Measurements from ENCODE around the gene EEF1AKMT3.
"Not testable (repeated sequence)": the region's sequence is repeated elsewhere in the genome, so short reads cannot be mapped to it uniquely, and the experiment has no call there.

The EEF1AKMT3 gene

DNA sequence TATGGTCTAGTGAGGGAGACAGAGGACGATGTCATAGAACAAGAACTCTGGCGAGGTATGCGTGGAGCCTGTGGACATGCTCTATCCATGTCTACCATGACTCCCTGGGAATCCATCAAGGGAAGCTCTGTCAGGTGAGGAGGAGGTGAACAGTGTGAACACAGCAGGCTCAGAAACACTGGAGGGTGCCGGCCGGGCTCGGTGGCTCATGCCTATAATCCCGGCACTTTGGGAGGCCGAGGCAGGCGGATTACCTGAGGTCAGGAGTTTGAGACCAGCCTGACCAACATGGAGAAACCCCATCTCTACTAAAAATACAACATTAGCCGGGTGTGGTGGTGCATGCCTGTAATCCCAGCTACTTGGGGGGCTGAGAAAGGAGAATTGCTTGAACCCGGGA is 2.2 kb downstream of the EEF1AKMT3 start:
- H3K4me1 ChIP-seq (ENCODE audit: control insufficient read depth, insufficient read depth, low read length); H3K9me3 ChIP-seq (replicated peaks; ENCODE audit: low read length); H3K9ac ChIP-seq (ENCODE audit: low read depth, low read length); H3K4me3 ChIP-seq (ENCODE audit: low read length); H3K27me3 ChIP-seq (ENCODE audit: control insufficient read depth, insufficient read depth, low read length); H3K4me2 ChIP-seq (ENCODE audit: low read length): not testable (repeated sequence)
- peaks cover 10% of the 10 kb centered on the region for H3K36me3 ChIP-seq (ENCODE audit: insufficient read depth, low read length)

DNA sequence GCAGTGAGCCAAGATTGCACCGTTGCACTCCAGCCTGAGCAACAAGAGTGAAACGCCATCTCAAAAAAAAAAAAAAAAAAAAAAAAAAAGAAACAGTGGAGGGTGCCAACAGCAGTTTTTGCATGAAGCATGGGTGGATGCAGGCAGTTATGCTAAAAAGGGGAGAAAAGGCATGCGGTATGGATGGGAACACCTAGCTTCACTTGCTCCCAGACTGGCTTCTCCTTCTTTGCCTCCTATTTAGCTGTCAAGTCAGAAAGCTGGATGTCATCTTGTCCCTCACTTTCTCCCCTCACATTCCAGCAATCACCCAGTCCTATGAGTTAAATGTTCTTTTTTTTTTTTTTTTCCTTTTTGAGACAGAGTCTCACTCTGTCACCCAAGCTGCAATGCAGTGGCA is 2.6 kb downstream of the EEF1AKMT3 start:
- Histone ChIP-seq H3K36me3 (ENCODE audit: insufficient read depth, low read length) (peaks cover 9% of the 10 kb centered on the region), H3K9me3 (replicated peaks; ENCODE audit: low read length) (no peaks in the 10 kb centered on the region), H3K4me3 (ENCODE audit: low read length) (no peak overlapping the region), H3K9ac (ENCODE audit: low read depth, low read length) (no peak overlapping the region), H3K4me2 (ENCODE audit: low read length) (no peak overlapping the region), H3K4me1 (ENCODE audit: control insufficient read depth, insufficient read depth, low read length) (peaks cover 8% of the 10 kb centered on the region), H3K27me3 (ENCODE audit: control insufficient read depth, insufficient read depth, low read length) (no peaks in the 10 kb centered on the region)

DNA sequence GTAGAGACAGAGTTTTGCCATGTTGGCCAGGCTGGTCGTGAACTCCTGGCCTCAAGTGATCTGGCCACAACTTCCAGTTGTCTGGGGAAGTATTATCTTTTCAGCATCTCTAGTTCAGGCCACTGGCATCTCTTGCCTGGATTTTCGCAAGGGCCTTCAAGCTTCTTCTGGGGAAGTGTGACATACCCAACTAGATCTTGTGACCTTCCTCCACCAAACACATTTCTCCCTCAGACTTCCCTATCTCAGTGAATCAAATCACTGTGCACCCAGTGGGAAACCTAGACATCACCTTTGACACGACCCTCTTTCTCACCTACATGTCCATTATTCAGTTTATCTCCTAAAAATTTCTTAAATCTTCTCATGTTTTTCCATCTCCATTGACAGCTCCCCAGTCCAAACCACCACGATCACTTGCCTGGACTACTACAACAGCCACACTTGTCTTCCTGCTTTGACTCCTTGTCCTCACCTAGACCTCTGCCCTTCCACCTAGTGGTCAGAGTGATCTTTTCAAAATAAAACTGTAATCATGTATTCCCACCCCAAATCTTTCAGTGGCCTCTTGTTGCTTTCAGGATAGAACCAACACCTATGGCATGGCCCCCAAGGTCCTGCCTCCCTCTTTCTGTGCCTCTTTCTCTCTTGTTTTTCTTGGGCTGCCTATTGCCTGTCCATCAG is 3.3 kb downstream of the EEF1AKMT3 start:
- Histone ChIP-seq H3K9me3 (replicated peaks; ENCODE audit: low read length) (no peaks in the 10 kb centered on the region), H3K36me3 (ENCODE audit: insufficient read depth, low read length) (peaks cover 13% of the 10 kb centered on the region), H3K4me2 (ENCODE audit: low read length) (no peak overlapping the region), H3K9ac (ENCODE audit: low read depth, low read length) (no peak overlapping the region), H3K4me3 (ENCODE audit: low read length) (no peak overlapping the region), H3K4me1 (ENCODE audit: control insufficient read depth, insufficient read depth, low read length) (peaks cover 8% of the 10 kb centered on the region), H3K27me3 (ENCODE audit: control insufficient read depth, insufficient read depth, low read length) (no peaks in the 10 kb centered on the region)

DNA sequence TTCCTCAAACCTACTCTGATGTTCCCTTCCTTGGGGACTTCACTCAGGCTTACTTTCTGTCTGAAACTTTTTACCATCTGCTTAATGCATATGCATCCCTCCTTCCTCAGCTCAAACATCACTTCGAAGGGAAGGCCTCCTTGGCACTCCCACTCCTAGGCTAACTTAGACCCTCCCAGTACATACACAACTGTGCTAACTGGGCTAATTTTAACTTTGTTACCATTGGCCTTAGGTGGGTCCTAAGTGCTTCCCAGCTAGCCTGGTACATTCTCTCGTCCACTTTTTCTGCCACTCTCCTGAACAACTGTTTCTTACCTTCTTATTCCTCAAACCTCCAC is 3.8 kb downstream of the EEF1AKMT3 start:
- no peaks in the 10 kb centered on the region for H3K27me3 ChIP-seq (ENCODE audit: control insufficient read depth, insufficient read depth, low read length)
- peaks cover 10% of the 10 kb centered on the region for H3K36me3 ChIP-seq (ENCODE audit: insufficient read depth, low read length)
- no peak overlapping the region for H3K4me2 ChIP-seq (ENCODE audit: low read length)

DNA sequence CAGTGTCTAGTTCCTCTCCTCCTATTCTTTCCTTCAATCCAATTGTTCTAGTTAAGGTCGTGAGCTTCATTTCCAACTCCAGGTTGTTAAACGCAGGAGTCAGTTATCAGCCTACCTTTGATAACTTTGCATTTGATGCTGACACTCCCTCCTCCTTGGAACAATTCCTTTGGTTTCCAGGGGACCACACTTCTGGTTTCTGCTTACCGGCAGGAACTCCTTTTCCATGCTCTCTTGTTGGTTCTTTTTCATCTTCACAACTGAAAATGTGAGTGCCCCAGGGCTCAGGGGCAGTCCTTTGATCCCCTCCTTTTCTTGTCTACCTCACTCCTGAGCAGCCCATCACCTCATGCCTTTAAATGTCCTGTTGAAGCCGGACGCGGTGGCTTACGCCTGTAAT is 5.0 kb downstream of the EEF1AKMT3 start:
- Histone ChIP-seq H3K36me3 (ENCODE audit: insufficient read depth, low read length) (peaks cover 10% of the 10 kb centered on the region), H3K4me1 (ENCODE audit: control insufficient read depth, insufficient read depth, low read length) (no peaks in the 10 kb centered on the region), H3K9me3 (replicated peaks; ENCODE audit: low read length) (no peaks in the 10 kb centered on the region)

More for the DNA sequence above, 3.8 kb downstream of the EEF1AKMT3 start:
- Histone ChIP-seq H3K9ac (ENCODE audit: low read depth, low read length) (no peak overlapping the region), H3K9me3 (replicated peaks; ENCODE audit: low read length) (no peaks in the 10 kb centered on the region), H3K4me3 (ENCODE audit: low read length) (no peak overlapping the region), H3K4me1 (ENCODE audit: control insufficient read depth, insufficient read depth, low read length) (peaks cover 3% of the 10 kb centered on the region)

DNA sequence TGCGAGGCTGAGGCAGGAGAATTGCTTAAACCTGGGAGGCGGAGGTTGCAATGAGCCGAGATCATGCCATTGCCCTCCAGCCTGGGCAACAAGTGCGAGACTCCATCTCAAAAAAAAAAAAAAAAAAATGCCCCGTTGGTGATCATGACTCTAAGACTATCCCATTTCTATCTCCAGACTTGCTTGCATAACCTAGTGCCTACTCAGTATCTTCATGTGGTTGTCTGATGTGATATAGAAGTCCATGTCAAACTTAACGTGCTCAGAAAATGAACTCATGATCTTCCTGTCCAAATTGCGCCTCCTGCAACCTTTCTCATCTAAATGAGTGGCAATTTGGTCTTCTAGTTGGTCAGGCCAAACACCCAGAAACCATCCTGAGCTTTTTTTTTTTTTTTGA is 5.5 kb downstream of the EEF1AKMT3 start:
- H3K36me3 ChIP-seq (ENCODE audit: insufficient read depth, low read length), result peaks cover 10% of the 10 kb centered on the region
- no peak overlapping the region for H3K4me2 ChIP-seq (ENCODE audit: low read length)
- H3K4me3 ChIP-seq (ENCODE audit: low read length), result no peak overlapping the region

More for the DNA sequence above, 5.0 kb downstream of the EEF1AKMT3 start:
- no peak overlapping the region for H3K4me3 ChIP-seq (ENCODE audit: low read length)
- H3K27me3 ChIP-seq (ENCODE audit: control insufficient read depth, insufficient read depth, low read length), result no peaks in the 10 kb centered on the region
- H3K9ac ChIP-seq (ENCODE audit: low read depth, low read length), result no peak overlapping the region
- no peak overlapping the region for H3K4me2 ChIP-seq (ENCODE audit: low read length)

DNA sequence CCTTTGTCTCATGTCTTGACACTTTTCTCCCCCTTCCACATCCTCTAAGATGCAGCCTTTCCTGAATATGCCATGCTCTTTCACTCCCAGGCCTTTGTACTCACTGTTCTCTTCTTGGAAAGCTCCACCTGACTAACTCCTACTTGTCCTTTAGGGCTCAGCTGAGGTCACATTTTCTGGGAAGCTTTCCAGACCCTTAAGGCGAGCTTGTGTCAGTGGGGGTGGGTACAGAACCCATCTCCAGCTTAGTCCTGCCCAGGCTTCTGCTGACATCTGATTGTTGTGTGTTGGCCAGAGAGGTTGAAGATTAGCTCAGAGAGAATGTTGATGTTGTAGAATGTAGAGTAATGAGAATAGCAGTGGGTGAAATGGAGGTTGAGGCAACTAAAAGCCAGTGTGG is 7.3 kb downstream of the EEF1AKMT3 start:
- Histone ChIP-seq H3K9me3 (replicated peaks; ENCODE audit: low read length) (no peaks in the 10 kb centered on the region), H3K4me2 (ENCODE audit: low read length) (no peak overlapping the region), H3K9ac (ENCODE audit: low read depth, low read length) (no peak overlapping the region), H3K4me3 (ENCODE audit: low read length) (no peak overlapping the region), H3K4me1 (ENCODE audit: control insufficient read depth, insufficient read depth, low read length) (peaks cover 3% of the 10 kb centered on the region), H3K27me3 (ENCODE audit: control insufficient read depth, insufficient read depth, low read length) (no peaks in the 10 kb centered on the region), H3K36me3 (ENCODE audit: insufficient read depth, low read length) (peaks cover 10% of the 10 kb centered on the region)

More for the DNA sequence above, 5.5 kb downstream of the EEF1AKMT3 start:
- Histone ChIP-seq H3K9me3 (replicated peaks; ENCODE audit: low read length) (no peaks in the 10 kb centered on the region), H3K4me1 (ENCODE audit: control insufficient read depth, insufficient read depth, low read length) (no peaks in the 10 kb centered on the region), H3K9ac (ENCODE audit: low read depth, low read length) (no peak overlapping the region), H3K27me3 (ENCODE audit: control insufficient read depth, insufficient read depth, low read length) (no peaks in the 10 kb centered on the region)

DNA sequence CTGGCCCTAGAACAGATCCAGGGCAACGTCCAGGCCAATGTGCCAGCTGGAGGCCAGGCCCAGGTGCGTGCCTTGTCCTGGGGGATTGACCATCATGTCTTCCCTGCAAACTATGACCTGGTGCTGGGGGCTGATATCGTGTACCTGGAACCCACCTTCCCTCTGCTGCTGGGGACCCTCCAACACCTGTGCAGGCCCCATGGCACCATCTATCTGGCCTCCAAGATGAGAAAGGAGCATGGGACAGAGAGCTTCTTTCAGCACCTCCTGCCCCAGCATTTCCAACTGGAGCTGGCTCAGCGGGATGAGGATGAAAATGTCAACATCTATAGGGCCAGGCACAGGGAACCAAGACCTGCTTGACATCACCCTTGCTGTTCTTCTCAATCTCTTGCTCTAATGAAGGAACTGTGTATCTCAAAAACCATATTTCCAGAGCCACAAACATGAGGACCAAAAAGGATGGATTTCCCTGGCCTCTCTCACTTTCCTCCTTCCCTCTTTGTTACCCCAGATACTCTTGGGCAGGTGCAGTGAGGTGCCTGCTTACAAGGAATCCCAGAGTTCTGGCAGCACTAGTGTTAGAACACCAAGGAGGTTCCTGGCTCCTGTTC is 8.0 kb downstream of the EEF1AKMT3 start:
- Histone ChIP-seq H3K4me3 (ENCODE audit: low read length) (no peak overlapping the region), H3K36me3 (ENCODE audit: insufficient read depth, low read length) (peaks cover 11% of the 10 kb centered on the region), H3K9ac (ENCODE audit: low read depth, low read length) (no peak overlapping the region), H3K27me3 (ENCODE audit: control insufficient read depth, insufficient read depth, low read length) (no peaks in the 10 kb centered on the region), H3K9me3 (replicated peaks; ENCODE audit: low read length) (no peaks in the 10 kb centered on the region), H3K4me2 (ENCODE audit: low read length) (no peak overlapping the region), H3K4me1 (ENCODE audit: control insufficient read depth, insufficient read depth, low read length) (peaks cover 3% of the 10 kb centered on the region)

DNA sequence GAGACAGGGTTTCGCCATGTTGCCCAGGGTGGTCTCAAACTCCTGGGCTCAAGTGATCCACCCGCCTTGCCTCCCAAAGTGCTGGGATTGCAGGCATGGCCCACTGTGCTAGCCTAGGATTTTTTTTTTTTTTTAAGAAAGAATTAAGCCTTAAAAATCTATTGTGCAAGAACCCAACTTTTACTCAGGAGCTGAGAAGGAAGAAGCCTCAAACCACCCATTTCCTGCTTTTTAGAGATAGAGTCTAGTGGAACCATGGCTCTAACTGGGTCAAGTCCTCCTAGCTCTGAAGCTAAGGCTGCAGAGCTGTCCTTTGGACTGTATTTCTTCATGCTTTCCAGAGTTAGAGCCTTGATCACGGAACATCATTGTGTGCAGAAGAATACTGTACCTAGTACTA is 8.8 kb downstream of the EEF1AKMT3 start:
- H3K4me2 ChIP-seq (ENCODE audit: low read length), result no peak overlapping the region
- no peak overlapping the region for H3K4me3 ChIP-seq (ENCODE audit: low read length)
- H3K9ac ChIP-seq (ENCODE audit: low read depth, low read length), result no peak overlapping the region
- H3K4me1 ChIP-seq (ENCODE audit: control insufficient read depth, insufficient read depth, low read length), result peaks cover 3% of the 10 kb centered on the region
- H3K36me3 ChIP-seq (ENCODE audit: insufficient read depth, low read length), result peaks cover 19% of the 10 kb centered on the region
- H3K27me3 ChIP-seq (ENCODE audit: control insufficient read depth, insufficient read depth, low read length), result no peaks in the 10 kb centered on the region
- no peaks in the 10 kb centered on the region for H3K9me3 ChIP-seq (replicated peaks; ENCODE audit: low read length)

DNA sequence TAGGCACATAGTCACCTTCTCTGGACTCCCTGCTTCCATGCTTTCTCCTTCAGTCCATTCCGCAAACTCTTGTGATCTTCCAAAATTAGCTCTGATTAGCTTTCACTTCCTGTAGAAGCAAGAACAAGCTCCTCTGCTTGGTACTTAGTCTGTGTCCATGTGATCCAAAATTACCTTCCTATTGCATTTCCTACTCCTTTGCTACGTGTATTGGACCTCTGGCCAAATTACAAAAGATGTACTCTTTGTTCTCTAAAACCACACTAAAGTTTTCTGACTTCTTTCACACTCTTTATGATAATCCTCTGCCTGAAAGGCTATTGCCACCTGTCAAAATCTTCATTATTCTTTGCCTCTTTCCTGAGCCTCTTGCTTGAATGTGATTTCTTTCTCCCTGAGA is 9.4 kb downstream of the EEF1AKMT3 start:
- Histone ChIP-seq H3K36me3 (ENCODE audit: insufficient read depth, low read length) (peaks cover 25% of the 10 kb centered on the region), H3K4me3 (ENCODE audit: low read length) (no peak overlapping the region), H3K4me1 (ENCODE audit: control insufficient read depth, insufficient read depth, low read length) (peaks cover 3% of the 10 kb centered on the region), H3K4me2 (ENCODE audit: low read length) (no peak overlapping the region), H3K27me3 (ENCODE audit: control insufficient read depth, insufficient read depth, low read length) (no peaks in the 10 kb centered on the region), H3K9me3 (replicated peaks; ENCODE audit: low read length) (no peaks in the 10 kb centered on the region), H3K9ac (ENCODE audit: low read depth, low read length) (no peak overlapping the region)

DNA sequence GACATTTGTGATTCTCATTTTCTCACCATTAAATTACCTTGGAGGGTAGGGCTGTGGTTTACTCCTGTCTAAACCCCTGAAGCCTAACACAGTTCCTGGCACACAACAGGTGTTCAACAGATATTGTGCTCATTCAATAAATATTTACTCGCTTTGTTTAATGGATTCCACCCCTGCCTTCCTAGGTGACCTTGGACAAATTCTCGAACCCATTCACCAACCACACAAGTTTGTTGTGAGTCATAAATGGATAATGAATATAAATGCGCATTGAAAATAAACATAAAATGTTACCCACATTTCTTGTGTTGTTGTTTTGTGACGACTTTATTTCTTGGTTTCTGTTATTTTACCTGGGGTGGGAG is 9.8 kb downstream of the EEF1AKMT3 start:
- no peaks in the 10 kb centered on the region for H3K27me3 ChIP-seq (ENCODE audit: control insufficient read depth, insufficient read depth, low read length)
- no peaks in the 10 kb centered on the region for H3K9me3 ChIP-seq (replicated peaks; ENCODE audit: low read length)
- peaks cover 3% of the 10 kb centered on the region for H3K4me1 ChIP-seq (ENCODE audit: control insufficient read depth, insufficient read depth, low read length)
- no peak overlapping the region for H3K4me3 ChIP-seq (ENCODE audit: low read length)
- no peak overlapping the region for H3K9ac ChIP-seq (ENCODE audit: low read depth, low read length)
- H3K36me3 ChIP-seq (ENCODE audit: insufficient read depth, low read length), result peaks cover 29% of the 10 kb centered on the region
- peak overlapping the region; percentile 20 for H3K4me2 ChIP-seq (ENCODE audit: low read length)

All from skeletal muscle satellite cell (primary cell).